ENCODE data around the gene SPHK2.
A peak's percentile ranks its signal among the peaks of the same experiment; 100 is the strongest.

The SPHK2 gene

GRCh38 chr19:48608798-48609263 lies 10.5 kb upstream of the SPHK2 start:
- Histone ChIP-seq H3K4me3 (ENCODE audit: low read depth, low read length) (no peak overlapping the region), H3K36me3 (ENCODE audit: control insufficient read depth, insufficient read depth, low read length) (peaks cover 10% of the 10 kb centered on the region)

GRCh38 chr19:48609571-48610108 lies 9.7 kb upstream of the SPHK2 start:
- Histone ChIP-seq H3K9ac (ENCODE audit: low read depth, low read length) (no peak overlapping the region), H3K4me1 (ENCODE audit: control insufficient read depth, insufficient read depth, low read length) (peaks cover 10% of the 10 kb centered on the region), H3K27me3 (ENCODE audit: control insufficient read depth, insufficient read depth, low read length) (no peaks in the 10 kb centered on the region), H3K4me3 (ENCODE audit: low read depth, low read length) (no peak overlapping the region), H3K36me3 (ENCODE audit: control insufficient read depth, insufficient read depth, low read length) (peaks cover 10% of the 10 kb centered on the region), H3K9me3 (ENCODE audit: control insufficient read depth, insufficient read depth, low read length) (no peaks in the 10 kb centered on the region)

More at GRCh38 chr19:48608798-48609263, 10.5 kb upstream of the SPHK2 start:
- H3K4me1 ChIP-seq (ENCODE audit: control insufficient read depth, insufficient read depth, low read length): peaks cover 5% of the 10 kb centered on the region
- no peaks in the 10 kb centered on the region for H3K27me3 ChIP-seq (ENCODE audit: control insufficient read depth, insufficient read depth, low read length)
- no peaks in the 10 kb centered on the region for H3K9me3 ChIP-seq (ENCODE audit: control insufficient read depth, insufficient read depth, low read length)
- H3K9ac ChIP-seq (ENCODE audit: low read depth, low read length): no peak overlapping the region

GRCh38 chr19:48611872-48612271 lies 7.4 kb upstream of the SPHK2 start:
- H3K36me3 ChIP-seq (ENCODE audit: control insufficient read depth, insufficient read depth, low read length): peaks cover 30% of the 10 kb centered on the region
- peaks cover 15% of the 10 kb centered on the region for H3K4me1 ChIP-seq (ENCODE audit: control insufficient read depth, insufficient read depth, low read length)
- H3K9ac ChIP-seq (ENCODE audit: low read depth, low read length): no peak overlapping the region

GRCh38 chr19:48613024-48613851 lies 6.1 kb upstream of the SPHK2 start:
- peaks cover 37% of the 10 kb centered on the region for H3K36me3 ChIP-seq (ENCODE audit: control insufficient read depth, insufficient read depth, low read length)
- H3K4me3 ChIP-seq (ENCODE audit: low read depth, low read length): no peak overlapping the region
- H3K4me1 ChIP-seq (ENCODE audit: control insufficient read depth, insufficient read depth, low read length): peaks cover 22% of the 10 kb centered on the region
- no peaks in the 10 kb centered on the region for H3K27me3 ChIP-seq (ENCODE audit: control insufficient read depth, insufficient read depth, low read length)
- no peaks in the 10 kb centered on the region for H3K9me3 ChIP-seq (ENCODE audit: control insufficient read depth, insufficient read depth, low read length)
- H3K9ac ChIP-seq (ENCODE audit: low read depth, low read length): peak overlapping the region; percentile 90

More at GRCh38 chr19:48611872-48612271, 7.4 kb upstream of the SPHK2 start:
- H3K27me3 ChIP-seq (ENCODE audit: control insufficient read depth, insufficient read depth, low read length): no peaks in the 10 kb centered on the region
- no peak overlapping the region for H3K4me3 ChIP-seq (ENCODE audit: low read depth, low read length)
- no peaks in the 10 kb centered on the region for H3K9me3 ChIP-seq (ENCODE audit: control insufficient read depth, insufficient read depth, low read length)

- Histone ChIP-seq H3K9me3 (ENCODE audit: control insufficient read depth, insufficient read depth, low read length) (no peaks in the 10 kb centered on the region), H3K9ac (ENCODE audit: low read depth, low read length) (peak overlapping the region; percentile 90), H3K36me3 (ENCODE audit: control insufficient read depth, insufficient read depth, low read length) (peaks cover 41% of the 10 kb centered on the region), H3K4me3 (ENCODE audit: low read depth, low read length) (peak overlapping the region; percentile 27), H3K27me3 (ENCODE audit: control insufficient read depth, insufficient read depth, low read length) (no peaks in the 10 kb centered on the region), H3K4me1 (ENCODE audit: control insufficient read depth, insufficient read depth, low read length) (peaks cover 22% of the 10 kb centered on the region)
Measured at GRCh38 chr19:48613852-48614435, 5.4 kb upstream of the SPHK2 start.

- H3K27me3 ChIP-seq (ENCODE audit: control insufficient read depth, insufficient read depth, low read length): no peaks in the 10 kb centered on the region
- peak within 1 kb of the TSS; percentile 27 for H3K4me3 ChIP-seq (ENCODE audit: low read depth, low read length)
- no peaks in the 10 kb centered on the region for H3K9me3 ChIP-seq (ENCODE audit: control insufficient read depth, insufficient read depth, low read length)
- peaks cover 41% of the 10 kb centered on the region for H3K36me3 ChIP-seq (ENCODE audit: control insufficient read depth, insufficient read depth, low read length)
- peaks cover 22% of the 10 kb centered on the region for H3K4me1 ChIP-seq (ENCODE audit: control insufficient read depth, insufficient read depth, low read length)
- peak within 1 kb of the TSS; percentile 90 for H3K9ac ChIP-seq (ENCODE audit: low read depth, low read length)
Measured at GRCh38 chr19:48614436-48615230, 4.7 kb upstream of the SPHK2 start, which contains the start of gene FAM83E. FAM83E (minus strand) TSS chr19:48615076; CDS start chr19:48613372, 1,704 bp downstream.

GRCh38 chr19:48615231-48616040 lies 3.9 kb upstream of the SPHK2 start:
- no peaks in the 10 kb centered on the region for H3K9me3 ChIP-seq (ENCODE audit: control insufficient read depth, insufficient read depth, low read length)
- H3K4me3 ChIP-seq (ENCODE audit: low read depth, low read length): peak overlapping the region; percentile 27
- peak overlapping the region; percentile 47 for H3K9ac ChIP-seq (ENCODE audit: low read depth, low read length)
- peaks cover 41% of the 10 kb centered on the region for H3K36me3 ChIP-seq (ENCODE audit: control insufficient read depth, insufficient read depth, low read length)
- H3K27me3 ChIP-seq (ENCODE audit: control insufficient read depth, insufficient read depth, low read length): no peaks in the 10 kb centered on the region
- H3K4me1 ChIP-seq (ENCODE audit: control insufficient read depth, insufficient read depth, low read length): peaks cover 22% of the 10 kb centered on the region

GRCh38 chr19:48616041-48616436 lies 3.3 kb upstream of the SPHK2 start:
- Histone ChIP-seq H3K27me3 (ENCODE audit: control insufficient read depth, insufficient read depth, low read length) (no peaks in the 10 kb centered on the region), H3K4me1 (ENCODE audit: control insufficient read depth, insufficient read depth, low read length) (peaks cover 22% of the 10 kb centered on the region), H3K36me3 (ENCODE audit: control insufficient read depth, insufficient read depth, low read length) (peaks cover 41% of the 10 kb centered on the region), H3K9ac (ENCODE audit: low read depth, low read length) (no peak overlapping the region), H3K9me3 (ENCODE audit: control insufficient read depth, insufficient read depth, low read length) (no peaks in the 10 kb centered on the region), H3K4me3 (ENCODE audit: low read depth, low read length) (no peak overlapping the region)

- Histone ChIP-seq H3K27me3 (ENCODE audit: control insufficient read depth, insufficient read depth, low read length) (no peaks in the 10 kb centered on the region), H3K36me3 (ENCODE audit: control insufficient read depth, insufficient read depth, low read length) (peaks cover 41% of the 10 kb centered on the region)
Measured at GRCh38 chr19:48616491-48617056, 2.7 kb upstream of the SPHK2 start.

GRCh38 chr19:48617146-48617937 lies 2.0 kb upstream of the SPHK2 start:
- peaks cover 22% of the 10 kb centered on the region for H3K4me1 ChIP-seq (ENCODE audit: control insufficient read depth, insufficient read depth, low read length)
- peak overlapping the region; percentile 100 for H3K9ac ChIP-seq (ENCODE audit: low read depth, low read length)
- no peaks in the 10 kb centered on the region for H3K27me3 ChIP-seq (ENCODE audit: control insufficient read depth, insufficient read depth, low read length)
- no peaks in the 10 kb centered on the region for H3K9me3 ChIP-seq (ENCODE audit: control insufficient read depth, insufficient read depth, low read length)
- H3K4me3 ChIP-seq (ENCODE audit: low read depth, low read length): peak overlapping the region; percentile 98
- peaks cover 38% of the 10 kb centered on the region for H3K36me3 ChIP-seq (ENCODE audit: control insufficient read depth, insufficient read depth, low read length)

More at GRCh38 chr19:48616491-48617056, 2.7 kb upstream of the SPHK2 start:
- Histone ChIP-seq H3K4me1 (ENCODE audit: control insufficient read depth, insufficient read depth, low read length) (peaks cover 22% of the 10 kb centered on the region), H3K9ac (ENCODE audit: low read depth, low read length) (no peak overlapping the region), H3K4me3 (ENCODE audit: low read depth, low read length) (peak overlapping the region; percentile 98), H3K9me3 (ENCODE audit: control insufficient read depth, insufficient read depth, low read length) (no peaks in the 10 kb centered on the region)

Measured in iPS-15b (cell line).